Measurements from ENCODE around the gene ABI2.

GRCh38 chr2:203346612-203347011 lies 18.4 kb downstream of the ABI2 start:
- TF ChIP-seq CTCF (conservative IDR thresholded peaks at IDR 0.05; ENCODE audit: low read length) (no peak), EZH2phosphoT487 (IDR thresholded peaks at IDR 0.05; ENCODE audit: borderline replicate concordance) (no peak)

All from Loucy (cell line).